ENCODE results near the gene AUTS2.

Gene AUTS2

GRCh38 chr7:70777251-70777650 is 1179.0 kb downstream of the AUTS2 start:
- no peak for DNase-seq (ENCODE audit: low read depth in 2 of 2)

- DNase-seq (ENCODE audit: low read depth in 2 of 2) = no peak
These were observed 1180.3 kb downstream of the AUTS2 start for GRCh38 chr7:70778585-70778984.

- DNase-seq (ENCODE audit: low read depth in 2 of 2) = no peak
These were observed 1181.0 kb downstream of the AUTS2 start for GRCh38 chr7:70779321-70779720.

- no peak for DNase-seq (ENCODE audit: low read depth in 2 of 2)
These were observed 1183.6 kb downstream of the AUTS2 start for GRCh38 chr7:70781922-70782311.

- DNase-seq (ENCODE audit: low read depth in 2 of 2) = no peak
These were observed 1184.5 kb downstream of the AUTS2 start for GRCh38 chr7:70782796-70783195.

- DNase-seq (ENCODE audit: low read depth in 2 of 2) = no peak
These were observed 1187.2 kb downstream of the AUTS2 start for GRCh38 chr7:70785427-70785826.

GRCh38 chr7:70786076-70786475 is 1187.8 kb downstream of the AUTS2 start:
- no peak for DNase-seq (ENCODE audit: low read depth in 2 of 2)

- DNase-seq (ENCODE audit: low read depth in 2 of 2) = no peak
These were observed 1189.0 kb downstream of the AUTS2 start for GRCh38 chr7:70787286-70787685.

- DNase-seq (ENCODE audit: low read depth in 2 of 2) = no peak
These were observed 1189.5 kb downstream of the AUTS2 start for GRCh38 chr7:70787771-70788170.

GRCh38 chr7:70788276-70788675 is 1190.0 kb downstream of the AUTS2 start:
- DNase-seq (ENCODE audit: low read depth in 2 of 2) = peak in 1 of 2 donors; percentile 29

GRCh38 chr7:70789481-70790214 is 1191.4 kb downstream of the AUTS2 start:
- DNase-seq (ENCODE audit: low read depth in 2 of 2) = no peak

GRCh38 chr7:70790215-70791073 is 1192.2 kb downstream of the AUTS2 start:
- no peak for DNase-seq (ENCODE audit: low read depth in 2 of 2)

- DNase-seq (ENCODE audit: low read depth in 2 of 2) = no peak
These were observed 1193.1 kb downstream of the AUTS2 start for GRCh38 chr7:70791341-70791740.

- no peak for DNase-seq (ENCODE audit: low read depth in 2 of 2)
These were observed 1194.8 kb downstream of the AUTS2 start for GRCh38 chr7:70793060-70793459.

- no peak for DNase-seq (ENCODE audit: low read depth in 2 of 2)
These were observed 1195.5 kb downstream of the AUTS2 start for GRCh38 chr7:70793821-70794220.

GRCh38 chr7:70794962-70795361 is 1196.7 kb downstream of the AUTS2 start:
- DNase-seq (ENCODE audit: low read depth in 2 of 2) = no peak

- no peak for DNase-seq (ENCODE audit: low read depth in 2 of 2)
These were observed 1197.7 kb downstream of the AUTS2 start for GRCh38 chr7:70795948-70796347.

GRCh38 chr7:70797109-70797514 is 1198.8 kb downstream of the AUTS2 start:
- no peak for DNase-seq (ENCODE audit: low read depth in 2 of 2)

- DNase-seq (ENCODE audit: low read depth in 2 of 2) = no peak
These were observed 1201.6 kb downstream of the AUTS2 start for GRCh38 chr7:70799841-70800405.

- DNase-seq (ENCODE audit: low read depth in 2 of 2) = no peak
These were observed 1207.1 kb downstream of the AUTS2 start for GRCh38 chr7:70805360-70805759.

- DNase-seq (ENCODE audit: low read depth in 2 of 2) = no peak
These were observed 1209.4 kb downstream of the AUTS2 start for GRCh38 chr7:70807650-70808049.

GRCh38 chr7:70808876-70809275 is 1210.6 kb downstream of the AUTS2 start:
- DNase-seq (ENCODE audit: low read depth in 2 of 2) = no peak
